GM19467 (cell line): ENCODE measurements around the gene ZNF212.

Experiments
- ATAC-seq: cut with Tn5 transposase; IDR thresholded peaks from one replicate; pipeline ENCODE4 v1.9.1; 2021; ENCODE audit warnings: mild to moderate bottlenecking, moderate library complexity; ENCODE audit not compliant: unreplicated experiment

The ZNF212 gene

DNA sequence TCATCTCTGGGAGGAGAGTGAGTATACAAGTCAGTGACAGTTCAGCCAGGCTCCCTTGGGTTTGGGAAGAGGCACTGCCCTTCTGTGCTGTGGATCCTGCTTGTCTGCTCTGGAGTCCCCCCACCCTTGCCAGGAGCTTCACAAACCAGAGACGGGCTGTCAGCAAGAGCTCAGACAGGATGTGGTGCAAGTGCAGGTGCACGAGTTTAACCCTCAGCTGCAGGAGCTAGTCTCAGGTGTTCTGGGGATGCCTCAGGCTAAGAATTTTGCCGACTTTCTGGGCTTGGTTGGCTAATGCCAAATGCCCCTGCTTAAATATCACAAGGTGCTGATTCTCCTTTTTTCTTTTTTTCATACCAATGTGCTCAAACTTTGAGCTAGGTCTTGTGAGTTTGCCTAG is 44.9 kb downstream of the ZNF212 start:
- no peak for ATAC-seq

DNA sequence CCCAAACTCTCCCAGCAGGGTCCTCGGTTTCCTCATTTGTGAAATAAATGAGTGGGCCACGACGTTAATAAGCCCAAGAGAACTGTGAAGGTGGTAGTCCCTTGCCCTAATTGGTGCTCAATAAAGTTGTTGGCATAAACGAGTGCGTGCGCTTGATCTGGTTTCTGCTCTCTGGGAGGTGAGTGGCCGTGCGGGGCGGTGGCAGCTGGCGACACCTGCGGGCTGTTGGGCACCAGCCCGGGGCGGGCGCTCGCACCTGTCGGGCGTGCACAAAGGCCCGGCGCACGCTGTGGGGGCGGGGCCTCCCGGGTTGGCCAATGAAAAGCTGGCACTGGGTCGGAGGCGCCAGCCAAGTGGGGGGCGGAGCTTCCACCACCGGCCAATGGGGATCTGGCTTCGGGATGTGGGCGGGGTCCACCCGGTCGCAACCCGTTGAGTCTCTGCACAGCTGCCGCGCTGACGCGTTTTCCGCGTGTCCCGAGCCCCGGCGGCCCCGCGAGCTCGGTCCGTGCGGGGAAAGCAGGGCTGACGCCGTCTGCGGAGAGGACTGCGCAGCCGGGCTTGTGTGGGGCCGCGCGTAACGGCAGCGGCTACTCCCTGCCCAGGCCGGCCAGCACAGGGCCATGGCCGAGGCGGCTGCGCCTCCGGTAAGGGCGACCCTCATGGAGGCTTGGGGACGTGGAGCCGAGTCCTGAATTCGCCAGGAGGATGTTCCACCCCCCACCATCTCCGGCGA is 45.6 kb downstream of the ZNF212 start:
- peak; percentile 96 for ATAC-seq

DNA sequence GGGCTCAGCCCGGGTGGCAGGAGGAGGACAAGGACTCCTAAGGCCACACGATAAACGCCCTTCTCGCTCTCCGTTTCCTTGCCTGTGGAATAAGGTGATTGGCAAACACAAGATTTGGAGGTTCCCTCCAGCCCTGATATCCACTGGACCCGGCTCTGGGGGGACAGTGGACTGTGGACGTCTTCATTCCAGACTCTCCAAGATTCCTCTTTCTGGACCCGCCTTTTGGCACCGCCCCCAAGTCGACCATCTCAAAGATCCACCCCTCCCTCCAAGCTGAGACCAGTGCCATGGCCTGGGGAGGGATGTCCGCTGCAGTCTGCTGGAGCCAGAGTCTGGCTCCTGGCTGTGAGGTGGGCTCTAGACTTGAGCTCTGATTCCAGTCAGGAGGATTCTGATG is 46.2 kb downstream of the ZNF212 start:
- ATAC-seq: no peak

DNA sequence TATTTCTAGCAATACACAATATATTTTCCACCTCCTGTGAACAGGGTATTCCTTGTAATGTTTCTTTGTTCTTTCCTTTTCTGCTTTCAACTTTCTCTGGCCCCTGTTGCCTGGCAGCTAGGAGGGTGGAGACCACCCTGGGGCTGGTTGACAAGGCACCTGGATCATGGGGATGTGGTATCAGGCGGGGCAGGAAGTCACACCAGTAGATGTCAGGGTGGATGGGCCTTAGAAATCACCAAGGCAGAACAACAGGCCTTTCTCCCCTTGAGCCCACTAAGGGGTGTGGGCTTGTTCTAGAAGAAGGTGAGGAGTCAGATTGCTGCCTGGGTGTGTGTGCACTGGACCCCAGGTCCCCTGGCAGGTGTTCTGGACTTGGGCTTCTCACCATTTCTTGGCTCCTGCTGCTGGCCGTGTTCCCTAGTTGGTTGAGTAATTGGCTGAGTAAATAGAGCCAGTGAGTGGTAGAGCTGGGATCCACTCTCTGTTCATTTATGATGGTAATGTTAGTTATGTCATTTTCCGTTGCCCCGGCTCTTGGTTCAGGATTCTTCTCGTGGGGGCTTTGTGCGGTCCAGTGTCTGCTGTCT is 47.5 kb downstream of the ZNF212 start:
- no peak for ATAC-seq

DNA sequence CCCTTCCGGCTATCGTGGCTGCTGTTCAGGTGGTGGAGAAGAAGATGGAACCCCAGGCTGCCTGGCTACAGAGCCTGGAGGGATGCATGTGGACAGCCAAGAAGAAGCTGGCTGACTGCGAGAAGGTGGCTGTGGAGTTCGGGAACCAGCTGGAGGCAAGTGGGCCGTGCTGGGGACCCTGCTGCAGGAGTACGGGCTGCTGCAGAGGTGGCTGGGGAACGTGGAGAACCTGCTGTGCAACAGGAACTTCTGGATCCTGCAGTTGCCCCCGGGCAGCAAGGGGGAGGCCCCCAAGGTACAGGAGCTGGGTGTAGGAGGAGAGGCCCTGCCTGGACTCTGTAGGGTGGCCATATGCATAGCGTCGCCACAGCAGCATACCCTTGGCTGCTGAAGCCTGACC is 48.2 kb downstream of the ZNF212 start:
- no peak for ATAC-seq

DNA sequence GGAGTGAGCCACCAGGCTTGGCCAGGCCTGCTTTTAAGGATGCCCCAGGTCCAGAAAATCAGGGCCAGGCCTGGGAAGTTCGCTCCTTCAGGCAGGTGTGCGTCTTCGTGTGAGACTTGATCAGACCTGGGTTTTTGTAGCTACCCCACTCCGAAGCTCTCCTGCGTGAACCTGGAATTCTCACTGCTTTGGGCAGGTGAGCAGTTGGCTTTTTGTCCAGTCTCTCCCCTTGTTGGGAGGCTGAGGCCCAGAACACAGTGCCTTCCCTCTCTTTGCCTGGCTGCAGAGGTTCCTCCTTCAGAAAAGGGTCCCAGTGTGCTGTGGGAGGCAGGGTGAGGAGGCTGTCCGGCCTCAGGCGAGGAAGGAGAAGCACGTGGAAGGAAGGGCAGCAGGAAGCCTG is 49.8 kb downstream of the ZNF212 start:
- no peak for ATAC-seq

DNA sequence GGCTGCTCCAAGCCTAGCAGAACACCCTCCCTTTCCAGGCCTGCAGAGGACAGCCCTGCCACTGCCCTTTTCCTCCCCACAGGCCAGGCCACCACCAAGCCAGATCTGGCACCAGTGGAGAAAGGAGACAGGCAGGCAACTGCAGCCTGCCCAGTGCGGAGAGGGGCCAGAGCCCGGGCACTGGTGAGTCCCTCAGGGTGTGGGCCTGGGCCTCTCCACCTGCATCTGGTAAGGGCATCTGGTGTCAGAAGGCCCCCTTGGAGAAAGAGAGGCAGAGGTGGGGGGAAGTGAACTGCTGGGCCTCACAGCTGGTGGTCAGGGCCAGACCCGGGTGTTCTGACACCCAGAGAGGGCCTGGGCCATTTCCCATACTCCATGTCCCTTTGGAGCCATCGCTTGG is 50.4 kb downstream of the ZNF212 start:
- no peak for ATAC-seq

DNA sequence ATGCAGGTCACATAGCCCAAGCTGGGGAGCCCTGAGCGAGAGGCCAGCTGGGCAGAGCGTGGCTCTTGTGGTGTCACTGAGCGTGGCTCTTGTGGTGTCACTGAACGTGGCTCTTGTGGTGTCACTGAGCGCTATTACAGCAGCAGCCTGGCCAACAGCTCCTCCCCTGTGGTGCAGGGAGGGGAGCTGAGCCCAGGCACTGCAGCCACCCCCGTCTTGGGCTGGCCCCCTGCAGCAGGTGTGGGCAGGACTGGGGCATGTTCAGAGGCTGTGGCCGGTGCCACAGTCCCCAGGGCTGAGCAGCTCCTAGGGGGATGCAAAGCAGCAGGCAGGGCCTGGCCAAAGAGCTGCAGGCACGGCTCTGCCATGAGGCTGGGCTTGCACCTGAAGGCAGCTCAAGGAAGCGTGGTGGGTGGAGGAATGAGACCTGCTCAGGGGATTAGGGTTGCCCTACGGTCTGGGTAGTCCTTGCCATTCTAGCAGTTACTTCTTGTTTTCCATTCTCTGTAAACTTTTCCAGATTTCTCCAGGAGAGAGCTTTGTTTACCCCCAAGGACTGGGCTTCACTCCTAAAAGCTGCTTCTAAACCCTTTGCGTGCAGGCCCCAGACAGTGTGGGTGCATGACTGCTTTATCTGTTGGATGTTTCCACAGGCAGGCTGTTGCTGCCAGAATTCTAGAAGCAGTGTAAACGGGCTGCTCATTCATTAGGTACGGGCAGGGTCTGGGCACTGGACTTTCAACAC is 51.8 kb downstream of the ZNF212 start:
- ATAC-seq: no peak

DNA sequence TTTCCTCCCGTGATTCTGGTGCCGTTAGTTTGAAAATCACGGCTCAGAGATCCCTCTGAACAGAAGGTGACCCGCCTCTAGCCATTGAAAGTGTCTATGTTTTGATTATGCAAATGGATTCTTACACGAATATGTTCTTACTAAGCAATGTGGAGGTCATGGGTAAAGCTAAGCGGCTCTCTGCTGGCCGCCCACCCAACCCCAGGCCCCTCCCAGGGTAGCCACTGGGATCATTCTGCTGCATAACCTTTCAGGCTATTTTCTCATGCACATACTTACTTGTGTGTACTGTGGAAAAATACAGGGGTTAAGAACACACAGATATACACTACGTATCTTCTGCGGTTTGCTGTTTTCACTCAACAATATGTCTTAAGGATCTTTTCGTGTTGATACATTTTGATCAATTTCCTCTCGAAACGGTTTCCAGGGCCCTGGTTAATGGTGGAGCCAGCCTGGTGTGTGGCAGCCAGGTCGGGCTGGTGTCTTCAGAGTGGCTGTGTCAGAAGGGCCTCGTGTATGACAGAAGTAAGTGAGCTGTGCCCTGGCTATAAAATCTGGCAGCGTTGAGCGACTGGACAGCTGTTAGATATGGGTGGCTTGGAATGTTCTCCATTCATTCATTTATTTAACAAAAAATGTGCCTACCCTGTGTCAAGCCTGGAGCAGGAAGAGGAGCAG is 52.5 kb downstream of the ZNF212 start:
- ATAC-seq: no peak

DNA sequence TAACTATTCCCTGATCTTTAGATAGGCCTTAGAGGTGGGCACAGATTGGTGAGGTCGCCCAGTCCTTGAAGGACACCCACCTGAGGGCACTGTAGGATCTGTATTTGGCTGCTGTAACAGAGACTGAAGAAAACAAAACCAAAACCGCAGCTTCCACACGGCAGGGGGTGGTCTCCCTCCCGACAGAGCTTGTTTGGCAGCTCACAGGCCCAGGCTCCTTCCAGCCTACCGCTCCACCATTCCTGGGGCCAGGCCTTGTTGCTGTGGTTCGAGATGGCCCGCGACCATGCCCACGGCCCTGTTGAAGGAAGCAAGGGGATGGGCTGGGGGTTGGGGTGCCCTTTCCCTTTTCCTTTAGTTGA is 53.0 kb downstream of the ZNF212 start:
- ATAC-seq: no peak

DNA sequence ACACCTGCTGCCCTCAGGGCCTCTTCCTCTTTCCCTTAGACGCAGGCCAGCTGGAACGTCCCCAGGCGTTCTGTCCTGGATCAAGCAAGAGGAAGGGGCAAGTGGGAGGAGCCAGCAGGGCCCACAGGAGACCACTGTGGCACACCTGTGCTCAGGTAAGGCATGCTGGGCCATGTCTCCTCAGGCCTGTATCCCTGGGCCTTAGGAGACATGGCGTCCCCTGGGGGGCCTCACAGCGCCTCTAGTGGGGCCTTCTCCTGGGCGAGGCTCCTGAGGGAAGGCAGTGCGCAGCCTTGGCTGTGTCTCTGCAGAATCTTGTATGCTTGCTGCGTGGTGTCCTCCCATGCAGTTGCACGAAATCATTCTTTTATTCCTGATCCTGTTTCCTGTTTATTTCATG is 53.9 kb downstream of the ZNF212 start:
- no peak for ATAC-seq

DNA sequence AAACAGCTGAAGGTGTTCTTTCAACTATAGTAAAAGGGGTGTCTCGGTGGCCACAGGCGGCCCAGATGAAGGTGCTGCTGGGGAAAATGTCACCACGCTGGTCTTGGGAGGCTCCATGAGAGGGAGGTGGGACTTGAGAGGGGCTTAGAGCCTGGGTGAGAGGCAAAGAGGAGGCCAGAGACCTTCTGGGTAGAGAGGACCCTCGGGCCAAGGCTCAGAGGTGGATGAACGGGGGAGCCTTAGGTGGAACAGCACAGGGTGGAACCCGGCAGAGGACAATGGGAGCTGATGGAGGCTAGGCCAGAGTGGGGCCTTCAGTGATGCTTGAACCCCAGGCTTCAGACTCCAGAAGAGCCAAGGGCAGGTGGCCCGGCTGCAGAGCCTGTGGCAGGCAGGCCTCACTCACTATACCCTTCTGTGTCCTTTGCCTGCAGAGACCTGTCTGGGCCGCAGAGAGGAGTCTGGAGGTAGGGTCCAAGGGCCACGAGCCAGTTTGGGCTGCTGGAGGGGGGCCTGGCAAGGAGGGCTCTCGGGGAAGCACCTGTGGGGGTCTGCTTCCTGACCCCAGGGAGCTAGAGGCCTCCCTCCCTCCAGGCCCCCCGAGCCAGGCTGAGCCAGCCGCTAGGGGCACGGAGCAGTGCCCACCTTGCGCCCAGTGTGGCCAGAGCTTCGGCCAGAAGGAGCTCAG is 54.6 kb downstream of the ZNF212 start:
- ATAC-seq: no peak

DNA sequence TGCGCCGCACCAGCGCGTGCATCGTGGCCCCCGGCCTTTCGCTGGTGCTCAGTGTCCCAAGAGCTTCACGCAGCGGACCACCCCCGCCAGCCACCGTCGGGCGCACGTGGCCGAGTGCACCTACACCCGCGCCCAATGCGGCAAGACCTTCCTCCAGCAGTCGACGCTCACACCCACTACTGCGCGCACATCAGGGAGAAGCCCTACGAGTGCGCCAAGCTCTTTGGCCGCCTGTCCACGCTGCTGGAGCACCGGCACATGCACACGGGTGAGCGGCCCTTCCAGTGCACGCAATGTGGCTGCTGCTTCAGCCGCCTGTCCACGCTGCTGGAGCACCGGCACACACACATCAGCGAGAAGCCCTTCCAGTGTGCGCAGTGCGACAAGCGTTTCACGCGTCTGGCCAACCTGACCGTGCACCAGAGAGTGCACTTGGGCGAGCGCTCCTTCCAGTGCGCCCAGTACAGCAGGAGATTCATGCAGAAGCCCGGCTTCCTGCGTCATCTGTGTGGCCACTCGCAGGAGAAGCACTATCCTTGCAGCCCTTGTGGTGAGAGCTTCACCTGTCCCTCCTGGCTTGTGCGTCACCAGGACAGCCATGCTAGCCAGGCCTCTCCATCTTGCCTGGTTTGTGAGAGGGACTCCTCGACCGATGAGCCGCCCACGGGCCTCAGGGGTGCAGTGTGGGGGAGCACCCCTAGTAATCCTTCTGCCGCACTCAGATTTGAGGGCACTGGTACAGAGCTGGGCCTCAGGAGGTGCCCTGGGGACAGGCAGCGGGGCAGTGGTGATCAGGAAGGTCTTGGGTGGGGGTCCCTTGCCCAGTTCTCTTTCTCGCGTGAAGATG is 55.4 kb downstream of the ZNF212 start:
- ATAC-seq: no peak

DNA sequence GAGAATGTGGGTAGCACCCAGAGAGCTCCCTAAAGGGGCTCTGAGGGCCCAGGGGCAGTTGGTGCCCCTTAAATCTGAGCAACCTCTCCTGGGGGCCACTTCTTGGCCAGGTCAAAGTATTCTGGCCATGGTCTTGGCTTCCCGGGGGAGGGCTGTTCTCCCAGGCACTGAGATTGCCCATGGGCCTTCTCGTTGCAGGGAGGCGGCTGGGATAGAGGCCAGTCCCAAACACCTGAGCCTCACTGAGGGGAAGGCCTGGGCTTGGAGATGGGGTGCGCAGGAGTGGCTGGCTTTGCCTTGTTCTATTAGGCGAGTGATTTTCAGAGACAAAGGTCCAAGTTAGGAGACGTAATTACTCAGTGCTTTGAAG is 56.0 kb downstream of the ZNF212 start:
- no peak for ATAC-seq

DNA sequence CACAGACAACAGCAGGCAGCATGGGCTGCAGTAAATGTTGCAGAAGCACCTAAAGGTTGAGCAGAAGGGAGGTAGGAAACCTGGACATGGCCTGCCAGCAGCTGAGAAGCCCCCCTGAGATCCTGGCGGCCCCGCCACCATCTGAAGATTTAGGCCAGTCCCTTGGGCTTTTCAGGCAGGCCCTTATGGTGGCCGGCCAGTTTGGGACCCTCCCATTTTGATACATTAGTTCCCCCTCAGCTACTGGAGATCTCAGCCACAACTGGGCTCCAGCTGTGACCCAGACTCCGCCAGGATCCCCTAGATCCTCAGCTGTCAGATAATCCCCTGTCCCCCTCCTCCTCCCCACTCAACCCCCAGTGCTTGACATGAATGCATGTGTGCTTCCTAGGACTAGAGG is 56.9 kb downstream of the ZNF212 start:
- ATAC-seq: no peak

DNA sequence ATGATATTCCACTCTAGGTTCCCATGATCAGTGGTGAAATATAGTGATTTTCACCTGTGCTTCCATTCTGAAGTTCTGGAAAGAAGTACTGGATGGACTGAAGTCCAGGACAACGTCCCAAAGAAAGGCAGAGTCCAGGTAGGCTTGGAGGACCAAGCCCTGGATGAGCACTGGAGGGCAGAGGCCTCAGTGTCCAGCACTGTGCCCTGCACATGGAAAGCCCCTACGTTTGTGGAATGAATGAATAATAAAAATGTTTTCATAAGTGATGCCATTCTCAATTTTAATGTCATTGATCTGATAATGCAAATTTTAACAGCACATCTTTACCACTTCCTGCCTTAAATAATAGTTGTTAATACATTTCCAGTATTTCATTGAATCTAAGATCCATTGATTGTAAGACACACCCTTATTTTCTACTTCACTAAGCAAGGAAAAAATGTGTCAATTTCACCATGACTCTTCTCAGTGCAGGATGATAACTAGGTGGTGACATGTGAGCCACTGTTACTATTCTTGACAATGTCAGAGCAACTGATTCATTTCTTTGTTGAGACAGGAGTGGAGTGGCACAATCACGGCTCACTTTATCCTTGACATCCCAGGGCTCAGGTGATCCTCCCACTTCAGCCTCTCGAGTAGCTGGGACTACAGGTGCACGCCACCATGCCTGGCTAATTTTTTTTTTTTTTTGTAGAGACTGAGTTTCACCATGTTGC is 57.7 kb downstream of the ZNF212 start:
- ATAC-seq: no peak

DNA sequence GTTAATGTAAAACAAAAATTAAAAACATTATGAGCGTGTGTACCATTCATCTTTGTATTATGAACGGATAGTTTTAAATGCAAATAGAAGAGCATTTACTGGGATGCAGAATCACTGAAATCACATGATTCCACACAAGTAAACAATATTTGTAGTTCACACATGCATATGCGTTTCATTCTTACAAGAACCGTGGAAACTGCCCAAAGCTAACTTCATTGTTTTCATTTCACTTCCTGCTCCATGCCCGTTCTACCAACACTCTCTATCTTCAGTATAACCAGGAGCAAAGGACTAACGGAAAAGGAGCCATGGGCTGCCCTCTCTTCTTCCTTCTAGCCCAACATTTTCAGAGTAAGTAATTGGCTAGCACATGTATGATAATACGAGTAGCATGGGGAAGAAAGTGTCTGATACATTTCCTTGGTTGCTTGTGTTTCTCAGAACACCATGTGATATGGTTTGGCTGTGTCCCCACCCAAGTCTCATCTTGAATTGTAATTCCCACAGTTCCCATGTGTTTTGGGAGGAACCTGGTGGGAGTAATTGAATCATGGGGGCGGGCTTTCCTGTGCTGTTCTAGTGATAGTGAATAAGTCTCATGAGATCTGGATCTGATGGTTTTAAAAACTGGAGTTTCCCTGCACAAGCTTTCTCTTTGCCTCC is 61.3 kb downstream of the ZNF212 start:
- no peak for ATAC-seq

DNA sequence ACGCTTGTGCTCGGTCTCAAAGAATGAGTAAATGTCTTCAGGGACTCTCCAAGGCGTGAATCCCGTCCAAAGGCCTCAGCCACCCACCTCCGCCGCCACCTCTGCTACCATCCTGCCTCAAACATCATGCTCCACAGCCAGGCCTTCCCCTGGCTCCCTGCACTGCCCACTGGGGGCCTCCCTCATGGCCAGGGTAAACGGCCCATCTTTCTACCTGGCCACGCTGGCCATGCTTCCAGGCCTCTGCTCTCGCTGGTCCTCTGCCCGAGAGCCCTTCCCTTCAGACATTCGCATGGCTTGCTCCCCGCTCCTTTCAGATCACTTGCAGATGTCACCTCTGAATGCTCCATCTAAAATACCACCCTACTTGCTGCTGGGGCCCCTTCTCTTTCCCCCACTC is 62.8 kb downstream of the ZNF212 start:
- ATAC-seq: no peak

DNA sequence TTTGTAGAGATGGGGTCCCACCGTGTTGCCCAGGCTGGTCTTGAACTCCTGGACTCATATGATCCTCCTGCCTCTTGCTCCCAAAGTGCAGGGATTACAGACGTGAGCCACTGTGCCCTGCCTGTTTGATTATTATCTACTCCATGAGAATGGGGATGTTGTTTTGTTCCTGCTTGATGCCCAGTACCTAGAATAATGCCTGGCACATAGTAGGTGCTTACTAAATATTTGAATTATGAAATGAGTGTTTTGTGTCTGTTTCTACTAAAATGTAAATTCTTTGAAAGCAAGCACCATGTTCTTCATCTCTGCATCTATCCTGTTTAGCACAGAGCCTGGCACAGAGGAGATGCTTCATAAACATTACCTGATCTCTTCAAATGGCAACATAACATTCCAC is 63.4 kb downstream of the ZNF212 start:
- ATAC-seq: no peak
